SHP77 treated with DMSO at 0.1 percent for 48 hours (cell line): ENCODE results near the gene BRD7.
"Not testable (repeated sequence)": the region's sequence is repeated elsewhere in the genome, so short reads cannot be mapped to it uniquely, and the experiment has no call there.

ENCODE experiments used
- DNase-seq: peaks from one replicate; lab custom pipeline; 2025; lab: John Stamatoyannopoulos, UW

Gene BRD7

GRCh38 chr16:50354629-50355456, 13.9 kb downstream of the BRD7 start:
- no peak for DNase-seq

DNA sequence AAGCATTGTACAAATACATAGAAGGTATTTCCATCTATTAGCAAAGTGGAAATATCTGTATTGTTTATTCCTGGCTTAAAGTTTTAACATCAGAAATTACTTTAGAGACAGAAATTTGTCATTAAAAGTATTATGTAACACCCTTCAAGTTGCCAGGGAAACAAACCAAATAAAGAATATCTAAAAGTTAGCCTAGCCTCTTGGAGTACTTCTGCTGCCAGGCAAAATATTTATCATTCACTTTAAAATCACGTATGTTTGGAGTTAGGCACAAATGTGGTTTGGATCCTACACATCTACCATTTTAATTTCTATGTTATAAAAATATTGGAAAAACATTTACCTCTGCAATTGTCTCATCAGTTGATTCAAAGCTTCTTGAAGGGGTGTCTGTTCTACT, 14.7 kb downstream of the BRD7 start:
- no peak for DNase-seq

GRCh38 chr16:50351952-50352351, 16.8 kb downstream of the BRD7 start:
- DNase-seq, result no peak

- no peak for DNase-seq
Measured at GRCh38 chr16:50351116-50351515, 17.7 kb downstream of the BRD7 start.

GRCh38 chr16:50345210-50345609, 23.6 kb downstream of the BRD7 start:
- DNase-seq, result not testable (repeated sequence)

GRCh38 chr16:50343566-50343965, 25.2 kb downstream of the BRD7 start:
- DNase-seq, result not testable (repeated sequence)

- no peak for DNase-seq
Measured at GRCh38 chr16:50340578-50340977, 28.2 kb downstream of the BRD7 start.

DNA sequence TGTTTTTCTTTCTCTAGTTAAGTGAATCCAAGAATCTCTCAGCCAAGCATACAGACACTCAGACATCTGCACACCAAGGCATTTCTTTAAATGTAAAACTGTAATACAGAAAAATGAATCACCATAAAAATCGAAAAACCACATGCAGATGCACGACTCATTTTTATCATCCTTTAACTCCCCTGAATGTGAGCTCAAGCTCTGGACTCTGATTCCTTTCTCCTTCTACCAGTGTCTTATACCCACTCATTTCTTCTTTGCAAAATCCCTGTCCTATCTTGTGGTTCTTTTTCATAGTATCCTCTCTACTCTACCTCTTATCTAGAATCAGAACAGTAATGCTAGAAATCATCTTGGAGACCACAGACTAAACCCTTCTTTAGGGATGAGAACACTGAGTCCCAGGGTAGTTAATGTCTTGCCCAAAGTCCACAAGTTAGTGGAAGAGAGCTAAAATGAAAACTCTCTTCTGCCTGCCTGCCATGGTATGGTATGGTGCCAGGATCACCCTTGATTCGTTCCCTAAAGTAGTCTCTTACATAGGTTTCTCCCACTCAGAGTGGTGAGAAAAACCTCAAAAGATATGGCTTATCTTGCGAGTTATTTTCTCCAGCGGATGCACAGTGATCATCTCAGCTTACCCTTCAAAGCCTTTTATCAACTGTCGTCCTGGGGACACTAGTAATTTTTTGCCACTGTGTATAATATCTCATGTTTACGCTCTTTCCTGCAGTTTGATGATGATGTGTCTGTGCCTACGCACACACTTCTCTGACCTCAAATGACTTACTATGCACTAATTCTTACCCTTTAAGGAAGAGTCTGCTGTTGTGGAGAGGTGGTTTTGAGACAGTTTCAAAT, 30.2 kb downstream of the BRD7 start:
- no peak for DNase-seq

- DNase-seq, result no peak
Measured at GRCh38 chr16:50336884-50337283, 31.9 kb downstream of the BRD7 start.

DNA sequence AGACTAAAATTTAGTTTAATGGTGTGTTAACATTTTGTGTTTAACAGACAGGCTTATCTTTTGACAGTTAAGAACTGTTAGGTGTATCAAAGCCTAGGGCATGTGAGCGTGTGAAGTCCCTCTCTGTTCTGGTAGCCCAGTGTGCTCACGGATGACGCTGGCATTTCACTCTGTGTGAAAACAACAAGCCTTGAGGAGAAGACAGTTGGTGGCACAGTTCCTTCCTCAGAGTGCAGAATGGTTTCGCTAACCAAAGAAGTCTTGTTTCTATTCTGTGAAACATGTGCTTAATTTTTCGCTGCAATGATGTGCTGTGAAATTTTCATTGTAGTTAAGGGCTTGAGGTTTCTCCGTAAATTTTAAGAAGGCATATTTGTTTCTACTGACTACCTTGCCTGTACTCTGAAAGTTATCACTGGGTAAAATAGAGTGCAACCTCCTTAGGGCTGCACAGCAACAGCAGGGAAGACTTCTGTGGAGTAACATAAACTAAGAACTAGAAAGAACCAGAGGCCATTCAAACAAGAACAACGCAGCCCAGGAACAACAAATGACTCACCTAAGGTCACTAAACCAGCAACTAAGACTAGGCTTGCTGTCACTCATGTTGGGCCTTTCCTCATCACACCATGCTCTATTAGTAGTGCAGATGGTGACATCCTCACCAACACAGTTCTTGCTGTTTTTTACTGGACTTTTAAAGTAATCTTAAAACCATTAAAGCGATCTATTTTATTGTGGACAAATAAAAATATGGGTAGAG, 33.4 kb downstream of the BRD7 start:
- DNase-seq, result no peak

DNA sequence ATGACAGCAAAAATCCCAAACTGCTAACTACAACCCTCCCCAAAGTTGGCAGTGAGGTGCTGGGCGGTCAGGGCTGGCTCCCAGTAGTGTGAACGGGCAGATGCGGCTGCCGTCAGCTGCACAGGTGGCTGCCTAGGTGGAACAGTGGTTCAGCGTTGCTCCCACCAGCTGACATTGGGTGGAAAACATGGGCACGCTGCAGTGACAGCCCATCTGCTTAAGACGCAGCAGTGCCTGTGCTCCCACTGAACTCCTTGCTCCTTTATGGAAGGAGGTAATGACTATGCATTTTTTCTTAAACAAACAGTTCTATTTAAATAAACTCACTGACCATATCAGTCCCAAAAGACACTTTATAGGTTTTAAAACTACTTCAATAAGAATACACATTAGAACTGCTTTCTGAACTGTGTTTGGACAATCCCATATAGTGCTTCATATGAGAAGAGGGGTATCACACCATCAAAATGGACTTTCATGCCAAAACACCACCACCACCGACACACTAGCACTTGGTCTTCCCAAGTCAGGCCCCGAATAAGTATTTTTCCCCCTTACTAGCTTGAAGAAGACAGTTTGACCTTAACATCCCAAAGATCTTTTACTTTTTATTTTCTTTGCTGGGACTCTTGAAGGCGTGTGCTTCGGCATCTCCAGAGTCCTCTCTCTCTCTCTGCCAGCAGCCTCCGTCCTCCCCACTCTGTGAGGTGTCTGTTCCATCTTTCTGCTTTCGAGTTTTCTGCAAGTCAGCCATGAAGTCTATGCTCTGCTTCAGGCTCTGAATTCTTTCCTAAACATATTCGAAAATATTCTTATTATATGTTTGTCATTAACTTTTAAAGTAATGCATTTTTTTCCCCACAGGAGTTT, 34.4 kb downstream of the BRD7 start:
- DNase-seq, result no peak

- DNase-seq, result no peak
Measured at GRCh38 chr16:50332599-50332998, 36.2 kb downstream of the BRD7 start.

GRCh38 chr16:50331570-50331969, 37.2 kb downstream of the BRD7 start:
- DNase-seq, result no peak

DNA sequence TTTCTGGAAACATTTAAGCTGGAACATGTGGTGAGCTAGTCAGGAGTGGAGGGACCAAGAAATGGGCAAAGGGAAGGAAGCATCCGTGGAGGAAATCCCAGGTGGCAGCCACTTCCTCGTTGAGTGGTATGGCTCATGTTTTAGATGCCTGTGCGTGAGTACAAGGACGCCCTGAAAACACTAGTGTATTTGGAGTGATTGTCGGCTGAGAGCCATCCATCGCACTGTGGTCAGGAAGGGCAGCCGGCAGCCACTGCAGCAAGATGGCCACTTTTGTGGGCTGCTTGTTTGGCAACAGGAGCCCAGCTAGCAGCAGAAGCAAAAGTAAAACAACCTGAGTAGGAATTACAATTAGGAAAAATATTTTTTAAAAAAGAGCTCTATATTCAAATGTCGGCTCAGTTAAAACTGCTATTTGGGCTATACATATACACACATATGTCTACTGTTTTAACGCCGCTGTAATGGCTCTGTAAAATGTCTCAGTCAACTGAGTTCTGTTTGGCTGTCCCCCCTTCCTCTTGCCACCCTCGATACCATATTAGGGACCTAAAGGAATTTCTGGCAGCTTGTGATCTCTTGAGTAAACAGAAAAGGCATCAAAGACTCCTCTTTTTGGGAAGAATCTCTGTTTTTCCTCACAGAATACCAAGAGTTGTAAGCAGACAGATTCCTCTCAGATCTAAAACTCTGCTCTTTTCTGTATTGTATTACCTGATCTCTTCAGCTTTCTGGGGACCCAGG, 39.2 kb downstream of the BRD7 start:
- no peak for DNase-seq

DNA sequence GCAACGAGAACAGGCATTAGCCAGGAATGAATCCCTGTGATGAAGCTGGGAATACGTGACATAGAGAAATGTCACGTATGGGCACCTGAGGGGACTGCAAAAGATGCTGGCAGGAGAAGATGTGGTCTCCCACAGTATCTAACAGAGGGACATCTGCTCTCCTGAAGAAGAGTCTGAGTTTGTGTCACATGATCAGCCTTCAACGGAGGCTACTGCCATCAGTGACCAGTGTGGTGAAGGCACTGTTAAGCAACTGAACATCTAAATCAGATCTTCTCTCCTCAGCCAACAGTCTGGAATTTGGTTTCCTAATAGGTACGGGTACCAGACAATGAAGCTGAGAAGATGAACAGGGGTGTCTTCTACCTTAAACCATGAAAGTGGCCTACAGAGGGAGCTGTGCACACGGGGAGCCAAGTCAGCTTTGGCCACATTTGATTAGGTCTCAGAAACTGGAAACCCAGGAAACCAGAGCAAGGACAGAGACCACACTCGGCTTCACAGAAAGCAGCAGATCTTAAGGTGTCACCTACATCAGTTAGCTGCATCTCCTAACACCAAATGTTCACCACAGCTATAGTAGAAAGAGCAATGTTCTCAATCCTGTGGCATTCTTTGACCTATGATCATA, 41.8 kb downstream of the BRD7 start:
- no peak for DNase-seq

DNA sequence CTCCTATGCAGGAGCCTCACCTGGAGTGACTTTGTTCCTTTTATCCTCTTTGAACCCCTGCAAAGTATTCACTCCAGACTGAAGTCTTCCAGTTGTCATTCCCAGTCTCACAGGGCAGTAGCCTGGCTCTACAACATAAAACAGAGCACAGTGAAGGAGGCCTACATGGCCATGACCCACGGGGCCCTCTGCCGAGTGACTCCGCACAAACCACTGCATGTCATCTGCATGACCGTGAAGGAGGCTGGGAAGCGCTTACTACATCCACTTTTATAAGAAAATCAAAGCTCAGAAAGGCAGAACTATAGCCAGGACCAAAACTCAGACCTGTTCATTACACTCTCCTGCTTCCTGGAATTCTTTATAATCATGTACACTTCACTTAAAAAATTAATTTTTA, 42.5 kb downstream of the BRD7 start:
- DNase-seq, result no peak

DNA sequence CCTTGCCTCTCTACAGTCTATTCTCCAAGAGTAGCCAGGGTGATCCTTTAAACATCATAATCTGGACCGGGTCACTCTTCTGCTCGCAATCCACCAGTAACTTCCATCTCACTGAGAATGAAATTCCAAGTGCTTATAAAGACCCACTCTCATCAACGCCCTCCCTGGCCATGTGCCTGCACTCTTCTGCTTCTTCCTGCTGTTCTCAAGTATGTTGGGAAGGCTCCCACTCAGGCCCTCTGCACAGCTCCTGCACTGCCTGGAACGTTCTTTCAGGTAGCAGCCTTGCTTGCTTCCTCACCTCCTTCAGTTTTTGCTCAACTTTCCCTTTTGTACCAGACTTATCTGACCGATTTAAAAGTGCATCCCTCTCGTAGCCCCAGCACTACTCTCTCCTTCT, 44.4 kb downstream of the BRD7 start:
- DNase-seq, result no peak

DNA sequence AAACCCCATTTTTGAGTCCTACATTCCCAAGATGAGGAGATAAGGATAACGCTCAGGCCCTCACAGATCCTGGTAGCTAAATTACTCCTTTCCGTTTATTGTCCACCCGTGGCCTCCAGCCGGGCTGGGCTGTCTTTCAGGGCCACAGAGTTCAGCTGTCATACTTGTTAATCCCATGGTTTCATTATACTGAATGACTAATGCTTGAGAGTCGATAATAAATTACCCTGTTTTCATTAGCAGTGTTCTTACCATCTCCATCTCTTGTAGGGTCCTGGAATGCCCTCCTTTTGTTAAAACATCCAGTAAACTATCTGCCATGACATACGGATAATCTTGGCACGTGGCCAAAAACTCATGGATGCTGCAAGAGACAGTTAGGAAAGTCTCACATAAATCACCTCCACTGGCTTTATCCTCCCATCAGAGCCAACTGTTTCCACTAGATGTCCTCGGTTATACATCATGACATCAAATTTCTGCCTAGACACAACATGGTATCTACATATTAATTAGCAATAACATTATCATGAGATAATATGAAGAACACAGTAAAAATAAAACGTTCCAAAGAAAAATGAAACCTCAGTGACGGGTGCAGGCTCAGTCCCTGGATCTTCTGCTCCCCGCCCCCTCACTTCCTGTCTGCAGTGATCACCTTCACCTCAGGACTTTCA, 45.3 kb downstream of the BRD7 start:
- DNase-seq, result peak; percentile 15

DNA sequence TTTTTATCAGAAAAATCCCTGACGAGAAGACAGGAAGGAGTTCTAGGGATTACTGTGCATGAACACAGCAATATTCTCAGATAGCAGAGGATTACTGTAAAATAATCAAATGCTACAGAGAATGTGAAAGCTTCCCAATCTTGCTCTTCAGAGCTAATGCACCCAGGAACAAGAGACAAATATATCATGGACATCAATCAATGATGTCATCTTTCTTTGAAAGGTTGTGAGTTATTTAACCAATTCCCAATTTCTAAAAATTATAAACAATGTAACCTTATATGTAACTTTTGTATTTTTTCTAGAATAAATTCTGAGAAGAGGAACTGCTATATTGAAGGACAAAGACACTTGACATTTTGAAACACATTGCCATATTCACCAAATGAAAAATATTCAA, 46.5 kb downstream of the BRD7 start:
- DNase-seq, result no peak

- DNase-seq, result no peak
Measured at GRCh38 chr16:50320310-50320709, 48.5 kb downstream of the BRD7 start.
